Measurements from ENCODE around the gene OGFOD3.

OGFOD3 gene

GRCh38 chr17:82436601-82437324, 18.4 kb upstream of the OGFOD3 start:
- no peak for DNase-seq (ENCODE audit: extremely low read depth, low read depth)
- TF ChIP-seq, protein P1, sequence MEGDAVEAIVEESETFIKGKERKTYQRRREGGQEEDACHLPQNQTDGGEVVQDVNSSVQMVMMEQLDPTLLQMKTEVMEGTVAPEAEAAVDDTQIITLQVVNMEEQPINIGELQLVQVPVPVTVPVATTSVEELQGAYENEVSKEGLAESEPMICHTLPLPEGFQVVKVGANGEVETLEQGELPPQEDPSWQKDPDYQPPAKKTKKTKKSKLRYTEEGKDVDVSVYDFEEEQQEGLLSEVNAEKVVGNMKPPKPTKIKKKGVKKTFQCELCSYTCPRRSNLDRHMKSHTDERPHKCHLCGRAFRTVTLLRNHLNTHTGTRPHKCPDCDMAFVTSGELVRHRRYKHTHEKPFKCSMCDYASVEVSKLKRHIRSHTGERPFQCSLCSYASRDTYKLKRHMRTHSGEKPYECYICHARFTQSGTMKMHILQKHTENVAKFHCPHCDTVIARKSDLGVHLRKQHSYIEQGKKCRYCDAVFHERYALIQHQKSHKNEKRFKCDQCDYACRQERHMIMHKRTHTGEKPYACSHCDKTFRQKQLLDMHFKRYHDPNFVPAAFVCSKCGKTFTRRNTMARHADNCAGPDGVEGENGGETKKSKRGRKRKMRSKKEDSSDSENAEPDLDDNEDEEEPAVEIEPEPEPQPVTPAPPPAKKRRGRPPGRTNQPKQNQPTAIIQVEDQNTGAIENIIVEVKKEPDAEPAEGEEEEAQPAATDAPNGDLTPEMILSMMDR (IDR thresholded peaks at IDR 0.05; ENCODE audit: low read depth, low read length, missing control alignments), result no peak
- no peak overlapping the region for H3K4me3 ChIP-seq (replicated peaks; ENCODE audit: low read depth, low read length)

GRCh38 chr17:82435601-82436583, 17.5 kb upstream of the OGFOD3 start:
- DNase-seq (ENCODE audit: extremely low read depth, low read depth), result no peak
- TF ChIP-seq, protein P1 (IDR thresholded peaks at IDR 0.05; ENCODE audit: low read depth, low read length, missing control alignments), result no peak
- H3K4me3 ChIP-seq (replicated peaks; ENCODE audit: low read depth, low read length), result no peak overlapping the region

DNA sequence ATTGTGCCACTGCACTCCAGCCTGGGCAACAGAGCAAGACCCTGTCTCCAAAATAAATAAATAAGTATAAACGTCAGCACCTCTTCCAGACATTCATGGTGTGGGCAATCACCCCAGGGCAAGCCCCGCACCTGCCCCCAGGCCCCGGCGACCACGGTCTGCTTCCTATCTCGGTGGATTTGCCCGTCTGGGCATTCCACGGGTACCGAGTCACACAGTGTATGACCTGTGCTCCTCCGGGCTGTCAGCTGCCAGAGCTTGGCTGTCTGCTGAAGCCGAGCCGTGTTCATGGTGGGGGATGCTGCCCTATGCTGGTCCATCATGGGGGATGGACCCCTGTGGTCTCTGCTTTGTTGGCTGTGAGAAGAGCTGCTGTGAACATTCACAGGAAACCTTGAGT, 16.7 kb upstream of the OGFOD3 start:
- TF ChIP-seq, protein P1 (IDR thresholded peaks at IDR 0.05; ENCODE audit: low read depth, low read length, missing control alignments), result no peak
- no peak overlapping the region for H3K4me3 ChIP-seq (replicated peaks; ENCODE audit: low read depth, low read length)
- no peak for DNase-seq (ENCODE audit: extremely low read depth, low read depth)

GRCh38 chr17:82434216-82434565, 15.8 kb upstream of the OGFOD3 start:
- DNase-seq (ENCODE audit: extremely low read depth, low read depth), result no peak
- TF ChIP-seq, protein P1 (IDR thresholded peaks at IDR 0.05; ENCODE audit: low read depth, low read length, missing control alignments), result no peak
- no peak overlapping the region for H3K4me3 ChIP-seq (replicated peaks; ENCODE audit: low read depth, low read length)

DNA sequence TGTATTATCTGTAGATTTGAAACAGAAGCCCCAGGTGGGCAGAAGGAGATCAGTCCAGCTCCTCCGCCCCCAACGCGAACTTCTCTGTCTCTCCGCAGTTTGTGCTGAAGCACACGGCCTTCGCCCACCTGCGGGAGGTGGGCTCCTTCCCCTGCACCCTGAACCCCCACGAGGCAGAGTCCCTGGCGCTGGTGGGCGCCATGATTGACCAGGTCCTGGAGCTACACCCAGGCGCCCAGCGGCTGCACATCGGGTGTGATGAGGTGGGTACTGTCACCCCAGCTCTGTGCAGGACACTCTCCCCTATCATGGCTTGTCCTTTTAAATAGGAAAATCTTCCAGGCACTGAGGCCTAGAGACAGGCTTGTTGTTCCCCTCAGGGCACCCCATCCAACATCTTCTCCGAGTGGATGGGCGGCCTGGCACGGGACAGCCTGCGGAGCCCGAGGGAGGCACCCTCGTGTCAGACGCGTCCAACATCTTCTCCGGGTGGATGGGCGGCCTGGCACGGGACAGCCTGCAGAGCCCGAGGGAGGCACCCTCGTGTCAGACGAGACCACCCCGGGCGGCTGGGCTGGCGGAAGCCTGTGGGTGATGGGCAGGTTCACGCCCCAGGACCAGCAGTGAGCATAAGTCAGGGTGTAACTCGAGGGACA, 15.3 kb upstream of the OGFOD3 start:
- no peak overlapping the region for H3K4me3 ChIP-seq (replicated peaks; ENCODE audit: low read depth, low read length)
- TF ChIP-seq, protein P1 (IDR thresholded peaks at IDR 0.05; ENCODE audit: low read depth, low read length, missing control alignments), result no peak
- DNase-seq (ENCODE audit: extremely low read depth, low read depth), result no peak

DNA sequence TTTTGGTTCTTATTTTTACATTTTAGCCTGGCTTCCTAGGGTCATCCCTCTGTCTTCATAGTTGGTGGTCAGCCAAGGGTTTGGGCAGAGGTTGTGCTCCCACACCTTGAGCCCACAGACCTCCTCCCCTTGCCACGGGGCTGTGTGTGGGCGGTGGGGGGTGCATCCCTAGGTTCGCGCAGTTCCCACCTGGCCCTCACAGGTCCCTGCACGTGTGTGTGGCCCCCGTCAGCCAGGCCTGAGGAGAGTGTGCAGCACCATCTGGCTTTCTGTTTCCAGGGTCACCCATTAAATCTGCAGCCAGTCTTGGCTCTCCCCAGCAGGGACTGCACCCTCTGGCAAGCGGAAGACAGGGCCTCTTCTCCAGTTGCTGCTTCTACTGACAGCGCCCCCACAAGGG, 13.6 kb upstream of the OGFOD3 start:
- no peak overlapping the region for H3K4me3 ChIP-seq (replicated peaks; ENCODE audit: low read depth, low read length)
- DNase-seq (ENCODE audit: extremely low read depth, low read depth), result no peak

More for the DNA sequence above, 13.6 kb upstream of the OGFOD3 start:
- TF ChIP-seq, protein P1 (IDR thresholded peaks at IDR 0.05; ENCODE audit: low read depth, low read length, missing control alignments), result no peak

All from HFF-Myc (cell line).